DND-41 (cell line): Measurements from ENCODE around the gene LRRC53.

Experiments used
- EZH2 ChIP-seq: IDR thresholded peaks from 3 replicates; pipeline ENCODE4 v1.6.1; 2012; ENCODE audit warnings: borderline replicate concordance, low read depth, mild to moderate bottlenecking, moderate library complexity, low read length, inconsistent platforms; ENCODE audit not compliant: severe bottlenecking
- TF ChIP-seq, protein P1 (sequence below): IDR thresholded peaks from 2 replicates; pipeline ENCODE4 v1.5.1; 2012; ENCODE audit warnings: borderline replicate concordance, low read length, moderate library complexity, mild to moderate bottlenecking; ENCODE audit not compliant: poor library complexity, severe bottlenecking; ENCODE audit errors: extremely low read depth

DNA sequence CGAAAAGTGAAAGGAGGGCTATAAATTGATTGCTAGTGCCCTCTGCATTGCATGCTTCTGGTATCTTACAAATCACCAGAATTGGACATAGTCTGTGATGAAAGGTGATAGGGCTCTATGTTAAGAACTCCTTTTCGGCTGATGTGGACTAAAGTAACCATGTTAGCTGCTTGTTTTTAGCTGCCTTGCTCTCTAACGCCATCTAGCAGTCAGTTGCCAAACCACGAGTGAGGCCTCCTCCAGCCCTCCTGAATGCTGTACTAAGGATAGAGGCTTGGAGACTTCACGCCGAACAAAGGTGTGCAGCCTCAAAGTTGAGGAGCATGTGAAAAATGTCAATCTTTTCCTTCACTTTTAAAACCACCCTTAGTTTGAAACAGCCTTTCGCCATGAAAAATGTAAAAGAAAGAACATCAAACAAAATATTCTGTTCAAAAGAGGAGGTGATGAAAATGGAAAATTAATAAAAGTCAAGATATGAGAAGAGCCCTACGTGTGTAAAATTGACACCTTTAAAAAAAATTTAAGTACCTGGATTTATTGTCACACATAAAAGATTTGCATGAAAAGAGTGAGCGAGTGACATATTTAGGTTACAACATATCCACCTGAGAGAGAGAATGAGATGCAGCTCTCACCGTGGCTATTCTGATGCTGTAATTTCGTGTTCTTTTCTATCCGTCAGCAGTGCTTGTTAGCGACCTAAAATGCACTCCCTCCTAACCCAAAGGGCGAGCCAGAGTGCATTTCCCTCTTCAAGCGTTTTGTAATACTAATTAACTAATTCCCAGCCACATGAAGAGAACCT lies 8.1 kb downstream of the LRRC53 start:
- no peak for TF ChIP-seq EZH2
- TF ChIP-seq, protein P1, sequence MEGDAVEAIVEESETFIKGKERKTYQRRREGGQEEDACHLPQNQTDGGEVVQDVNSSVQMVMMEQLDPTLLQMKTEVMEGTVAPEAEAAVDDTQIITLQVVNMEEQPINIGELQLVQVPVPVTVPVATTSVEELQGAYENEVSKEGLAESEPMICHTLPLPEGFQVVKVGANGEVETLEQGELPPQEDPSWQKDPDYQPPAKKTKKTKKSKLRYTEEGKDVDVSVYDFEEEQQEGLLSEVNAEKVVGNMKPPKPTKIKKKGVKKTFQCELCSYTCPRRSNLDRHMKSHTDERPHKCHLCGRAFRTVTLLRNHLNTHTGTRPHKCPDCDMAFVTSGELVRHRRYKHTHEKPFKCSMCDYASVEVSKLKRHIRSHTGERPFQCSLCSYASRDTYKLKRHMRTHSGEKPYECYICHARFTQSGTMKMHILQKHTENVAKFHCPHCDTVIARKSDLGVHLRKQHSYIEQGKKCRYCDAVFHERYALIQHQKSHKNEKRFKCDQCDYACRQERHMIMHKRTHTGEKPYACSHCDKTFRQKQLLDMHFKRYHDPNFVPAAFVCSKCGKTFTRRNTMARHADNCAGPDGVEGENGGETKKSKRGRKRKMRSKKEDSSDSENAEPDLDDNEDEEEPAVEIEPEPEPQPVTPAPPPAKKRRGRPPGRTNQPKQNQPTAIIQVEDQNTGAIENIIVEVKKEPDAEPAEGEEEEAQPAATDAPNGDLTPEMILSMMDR: peak; percentile 83
